A673 (cell line): ENCODE data around the gene CNTN5. TPM values are rescaled to one million over a fixed set of nuclear protein-coding genes. Genes with fewer than 3 reads are reported as not detected.

Source experiments
- BruUV-seq: library from RNA; stranded (reverse); fragments of 400-500 nt; replicated peaks from 2 replicates; lab custom pipeline; 2021; lab: Mats Ljungman, UMichigan
- CTCF ChIA-PET: fragments of 300-600 bp; sonication (Branson Sonifier 250); formaldehyde crosslinking; loops from one replicate; lab custom pipeline; 2022; ENCODE audit warnings: antibody characterized with exemption; lab: Charles Lee
- POLR2A ChIA-PET: fragments of 300-600 bp; sonication (Branson Sonifier 250); formaldehyde crosslinking; loops from one replicate; lab custom pipeline; 2022; ENCODE audit warnings: antibody characterized with exemption; ENCODE audit not compliant: low non-redundant PET; lab: Charles Lee
- DNase-seq: peaks from one replicate; pipeline ENCODE4 v3.0.0-alpha.2; 2015; ENCODE audit warnings: low spot score
- H3K27ac ChIP-seq: fragments of 200-600 bp; sonication (generic); 2 replicates; pipeline ENCODE4 v1.5.1; 2016; ENCODE audit warnings: mixed run types, low read depth, mild to moderate bottlenecking, mixed read lengths, antibody characterized with exemption, low read length; ENCODE audit not compliant: poor library complexity, severe bottlenecking
- H3K27me3 ChIP-seq: fragments of 200-600 bp; sonication (generic); replicated peaks from 2 replicates; pipeline ENCODE4 v1.6.1; 2017; ENCODE audit warnings: mixed run types, low read depth, mild to moderate bottlenecking, mixed read lengths, antibody characterized with exemption, low read length; ENCODE audit not compliant: insufficient read depth, poor library complexity
- H3K36me3 ChIP-seq: fragments of 200-600 bp; sonication (generic); 2 replicates; pipeline ENCODE4 v1.6.1; 2016; ENCODE audit warnings: mixed run types, mild to moderate bottlenecking, mixed read lengths, antibody characterized with exemption, low read length; ENCODE audit not compliant: insufficient read depth, poor library complexity, severe bottlenecking
- H3K4me1 ChIP-seq: fragments of 200-600 bp; sonication (generic); 2 replicates; pipeline ENCODE4 v1.6.1; 2017; ENCODE audit warnings: mixed run types, mild to moderate bottlenecking, mixed read lengths, antibody characterized with exemption, low read length; ENCODE audit not compliant: insufficient read depth, poor library complexity, severe bottlenecking
- H3K4me3 ChIP-seq: fragments of 200-600 bp; sonication (generic); 2 replicates; pipeline ENCODE4 v1.5.1; 2016; ENCODE audit warnings: low read depth, mixed run types, mild to moderate bottlenecking, mixed read lengths, low read length; ENCODE audit not compliant: poor library complexity, severe bottlenecking
- H3K9me3 ChIP-seq: fragments of 200-600 bp; sonication (generic); 2 replicates; pipeline ENCODE4 v1.6.1; 2016; ENCODE audit warnings: mixed run types, low read depth, mild to moderate bottlenecking, mixed read lengths, antibody characterized with exemption, low read length; ENCODE audit not compliant: poor library complexity, severe bottlenecking
- CTCF ChIP-seq: fragments of 300-800, 200-600 bp; sonication (generic); conservative IDR thresholded peaks from 2 replicates; pipeline ENCODE4 v1.5.1; 2017; ENCODE audit warnings: low read depth, mild to moderate bottlenecking, antibody characterized with exemption, low read length, moderate library complexity, mixed read lengths
- EZH2 ChIP-seq: fragments of 200-600 bp; sonication (generic); IDR thresholded peaks from 2 replicates; pipeline ENCODE4 v1.6.1; 2017; ENCODE audit warnings: borderline replicate concordance, low read depth, mild to moderate bottlenecking, mixed read lengths, antibody characterized with exemption, low read length; ENCODE audit not compliant: poor library complexity, severe bottlenecking
- intact Hi-C: fragments of 100-400 bp; cut with micrococcal nuclease; formaldehyde crosslinking; loops from one replicate; pipeline ENCODE4 v1.10.0; 2022; ENCODE audit not compliant: unreplicated experiment
- total RNA-seq: library from RNA; stranded (reverse); gene quantifications from 2 replicates; pipeline ENCODE4 v1.2.3, GENCODE V29; 2021

The CNTN5 gene
- total RNA-seq, 1 experiment from 2014 or later = 0.80 TPM

DNA sequence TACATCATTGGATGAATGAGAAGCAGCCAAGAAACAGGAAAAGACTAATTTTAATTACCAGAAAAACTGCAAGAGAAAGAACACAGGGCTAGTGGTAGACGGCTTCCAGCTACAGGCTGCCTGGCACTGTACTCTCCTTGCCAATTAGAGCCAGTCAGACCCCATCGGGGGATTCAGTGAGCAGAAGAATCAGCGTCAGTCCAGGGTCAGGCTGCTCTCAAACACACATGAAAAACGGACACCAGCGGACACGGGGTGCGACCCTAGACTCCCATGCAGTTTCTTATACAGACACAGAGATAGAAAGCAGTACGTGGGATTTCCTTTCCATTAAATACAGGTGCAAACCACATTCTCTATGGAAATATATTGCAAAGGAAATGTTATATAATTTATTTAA is 1.1 kb upstream of the CNTN5 start:
- intact Hi-C loops = loop anchor here (2.0 to 10.0 kb wide), 6 partner anchors 719 to 1925 kb away; no protein-coding TSS in a partner anchor
- ChIA-PET CTCF (no interaction called here), POLR2A (no interaction called here)
- Histone ChIP-seq H3K4me3 (peak overlapping the region; percentile 41), H3K9me3 (no peaks in the 10 kb centered on the region), H3K27ac (no peak overlapping the region), H3K36me3 (no peaks in the 10 kb centered on the region), H3K4me1 (peaks cover 7% of the 10 kb centered on the region), H3K27me3 (no peaks in the 10 kb centered on the region)
- no peak for TF ChIP-seq EZH2
- peak; percentile 7 for DNase-seq
- no TSS peak for BruUV-seq

DNA sequence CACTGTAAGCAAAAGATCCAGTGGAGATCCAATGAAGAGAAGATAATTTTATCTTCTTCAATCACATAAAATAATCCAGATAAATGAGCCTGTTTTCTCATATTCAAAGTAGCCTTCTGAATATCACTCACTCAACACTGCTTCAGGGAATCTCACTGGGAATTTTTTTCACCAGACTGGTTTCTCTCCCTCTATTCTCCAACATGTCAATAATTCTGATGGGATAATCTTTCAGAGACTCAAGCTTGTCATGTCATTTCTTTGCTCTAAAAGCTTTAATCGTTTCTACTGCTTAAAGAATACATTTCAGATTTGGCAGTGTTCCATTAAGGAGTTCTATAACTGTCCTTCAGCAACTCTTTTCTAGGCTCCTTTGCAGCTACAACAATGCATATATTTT is 16.3 kb downstream of the CNTN5 start:
- no peaks in the 10 kb centered on the region for H3K27me3 ChIP-seq
- intact Hi-C loops = no loop called here
- H3K27ac ChIP-seq = no peak overlapping the region
- H3K4me1 ChIP-seq = no peaks in the 10 kb centered on the region
- H3K4me3 ChIP-seq = no peak overlapping the region
- BruUV-seq = no TSS peak
- ChIA-PET CTCF (no interaction called here), POLR2A (no interaction called here)
- no peaks in the 10 kb centered on the region for H3K9me3 ChIP-seq
- TF ChIP-seq CTCF = no peak
- TF ChIP-seq EZH2 = no peak
- no peaks in the 10 kb centered on the region for H3K36me3 ChIP-seq
- no peak for DNase-seq

DNA sequence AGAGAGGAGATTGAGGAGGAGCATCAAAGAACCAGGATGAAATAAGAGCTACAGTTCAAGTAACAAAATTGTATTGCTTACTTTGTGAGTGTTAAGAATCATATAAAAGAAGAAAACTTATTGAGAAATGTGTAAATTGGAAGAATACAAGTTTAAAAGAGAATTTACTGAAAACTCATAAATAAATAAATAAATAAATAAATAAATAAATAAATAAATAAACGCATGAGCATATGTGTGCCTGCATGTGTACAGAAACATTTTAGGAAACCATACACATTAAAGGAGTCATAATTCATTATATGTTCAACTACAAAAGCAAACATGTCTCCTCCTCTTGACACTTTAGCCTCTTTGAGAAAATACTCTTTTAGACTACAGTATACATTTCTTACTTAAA is 42.6 kb downstream of the CNTN5 start:
- Histone ChIP-seq H3K4me1 (peaks cover 12% of the 10 kb centered on the region), H3K27ac (no peak overlapping the region), H3K9me3 (no peaks in the 10 kb centered on the region), H3K36me3 (no peaks in the 10 kb centered on the region), H3K27me3 (no peaks in the 10 kb centered on the region), H3K4me3 (no peak overlapping the region)
- ChIA-PET POLR2A (no interaction called here), CTCF (no interaction called here)
- BruUV-seq = no TSS peak
- DNase-seq = no peak
- TF ChIP-seq CTCF = no peak
- no peak for TF ChIP-seq EZH2
- intact Hi-C loops = no loop called here

DNA sequence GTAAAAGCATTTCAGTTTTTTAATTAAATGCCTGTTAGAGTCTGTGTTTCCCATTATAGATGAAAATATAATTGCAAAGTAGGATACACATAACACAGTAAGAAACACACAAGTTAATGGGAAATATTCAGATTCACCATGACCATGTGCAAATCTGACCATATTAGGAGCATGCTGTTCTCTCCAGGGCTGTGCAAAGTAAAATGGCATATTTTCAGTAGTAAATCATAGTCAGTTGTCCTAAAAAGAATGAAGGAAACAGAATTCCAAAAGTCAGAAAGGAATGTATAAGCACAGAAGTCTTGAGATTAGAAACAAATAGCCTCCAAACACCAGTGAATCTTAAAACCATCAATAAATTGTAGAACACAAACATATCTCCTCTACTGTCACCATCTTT is 44.4 kb downstream of the CNTN5 start:
- H3K4me1 ChIP-seq = peaks cover 12% of the 10 kb centered on the region

More for the DNA sequence above, 44.4 kb downstream of the CNTN5 start:
- ChIA-PET POLR2A (no interaction called here), CTCF (no interaction called here)
- Histone ChIP-seq H3K9me3 (no peaks in the 10 kb centered on the region), H3K27me3 (no peaks in the 10 kb centered on the region), H3K4me3 (no peak overlapping the region), H3K27ac (no peak overlapping the region), H3K36me3 (no peaks in the 10 kb centered on the region)
- no TSS peak for BruUV-seq
- no peak for DNase-seq
- intact Hi-C loops = no loop called here
- TF ChIP-seq EZH2 = no peak
- TF ChIP-seq CTCF = no peak
